GM18517 (cell line): ENCODE measurements around the gene DNMT3B.
"Not testable (repeated sequence)": the region's sequence is repeated elsewhere in the genome, so short reads cannot be mapped to it uniquely, and the experiment has no call there.

Source experiments
- ATAC-seq: cut with Tn5 transposase; IDR thresholded peaks from one replicate; pipeline ENCODE4 v1.9.1; 2021; ENCODE audit warnings: mild to moderate bottlenecking, moderate library complexity; ENCODE audit not compliant: unreplicated experiment

The DNMT3B gene

DNA sequence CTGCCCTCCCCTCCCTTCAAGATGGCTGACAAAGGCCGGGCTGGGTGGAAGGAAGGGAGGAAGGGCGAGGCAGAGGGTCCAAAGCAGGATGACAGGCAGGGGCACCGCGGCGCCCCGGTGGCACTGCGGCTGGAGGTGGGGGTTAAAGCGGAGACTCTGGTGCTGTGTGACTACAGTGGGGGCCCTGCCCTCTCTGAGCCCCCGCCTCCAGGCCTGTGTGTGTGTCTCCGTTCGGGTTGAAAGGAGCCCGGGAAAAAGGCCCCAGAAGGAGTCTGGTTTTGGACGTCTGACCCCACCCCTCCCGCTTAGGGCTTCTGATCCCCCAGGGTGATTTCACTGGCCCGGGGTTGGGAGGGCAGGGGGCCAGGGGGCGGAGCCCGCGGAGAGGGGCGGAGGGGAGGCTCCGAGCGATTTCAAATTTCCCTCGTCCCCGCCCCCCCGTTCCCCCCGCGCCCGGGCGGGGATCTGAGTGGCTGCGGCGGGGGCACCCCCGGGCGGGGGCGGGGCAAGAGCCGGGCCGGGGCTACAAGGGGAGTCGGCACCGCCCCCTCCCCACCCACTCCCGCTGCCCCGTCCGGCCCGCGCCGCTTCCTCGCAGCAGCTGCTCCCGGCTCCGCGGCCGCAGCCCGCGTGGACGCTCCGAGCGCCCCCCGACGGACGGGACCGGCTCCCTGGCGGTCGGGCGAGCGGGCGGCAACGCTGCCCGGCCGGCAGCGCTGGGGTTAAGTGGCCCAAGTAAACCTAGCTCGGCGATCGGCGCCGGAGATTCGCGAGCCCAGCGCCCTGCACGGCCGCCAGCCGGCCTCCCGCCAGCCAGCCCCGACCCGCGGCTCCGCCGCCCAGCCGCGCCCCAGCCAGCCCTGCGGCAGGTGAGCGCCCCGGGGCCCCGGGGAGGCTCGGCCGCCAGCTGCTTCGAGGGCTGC lies at the start of gene DNMT3B:
DNMT3B (plus strand) TSS at position 555 of the 923 bp plus-strand sequence. CDS start 17,939 bp downstream, outside the sequence.
- peak; percentile 67 for ATAC-seq

DNA sequence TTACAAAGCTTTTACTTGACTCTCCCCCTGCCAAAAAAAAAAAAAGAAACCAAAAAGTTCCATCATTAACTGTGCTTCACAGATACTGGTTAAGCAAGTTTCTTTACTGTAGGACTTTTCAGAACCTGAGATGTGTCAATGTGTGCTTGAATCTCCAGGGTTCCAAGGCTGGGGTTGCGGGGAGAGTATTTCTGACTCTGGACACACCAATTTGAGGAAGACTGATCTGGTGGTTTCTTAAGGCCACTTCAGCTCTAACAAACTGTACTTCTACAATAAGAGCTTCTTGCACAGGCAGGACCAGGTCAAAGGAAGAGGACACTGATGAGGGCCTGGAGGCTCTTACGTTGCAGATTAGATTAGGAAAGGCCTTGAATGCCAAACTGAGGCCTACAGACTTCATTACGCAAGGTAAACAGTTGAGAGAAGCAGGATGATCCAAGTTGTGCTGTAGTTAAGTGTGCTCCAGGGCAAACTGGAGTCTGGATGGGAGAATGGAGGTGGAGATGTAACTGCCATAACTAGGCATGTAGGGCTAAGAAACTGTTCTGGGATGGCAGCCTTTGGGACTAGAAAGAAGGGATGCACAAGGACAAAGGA lies 43.3 kb upstream of the DNMT3B start:
- no peak for ATAC-seq

DNA sequence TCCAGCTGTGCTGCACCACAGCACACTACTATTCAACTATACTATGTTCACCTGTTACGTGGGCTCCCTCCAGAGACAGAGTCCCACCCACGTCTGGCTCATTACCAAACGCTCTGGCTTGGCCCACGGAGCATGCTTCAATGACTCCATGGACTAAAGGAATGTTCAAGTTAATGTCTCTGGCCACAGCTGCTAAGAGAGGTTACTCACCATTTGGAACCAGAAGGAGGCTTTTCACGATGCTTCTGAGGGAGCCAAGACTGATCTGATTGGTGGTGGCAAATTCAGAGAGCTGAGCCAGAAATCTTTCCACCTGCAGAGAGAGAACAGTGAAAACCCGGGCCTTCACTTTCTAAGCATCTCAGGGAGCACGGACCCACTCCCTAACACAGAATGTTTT lies 34.5 kb upstream of the DNMT3B start:
- no peak for ATAC-seq

DNA sequence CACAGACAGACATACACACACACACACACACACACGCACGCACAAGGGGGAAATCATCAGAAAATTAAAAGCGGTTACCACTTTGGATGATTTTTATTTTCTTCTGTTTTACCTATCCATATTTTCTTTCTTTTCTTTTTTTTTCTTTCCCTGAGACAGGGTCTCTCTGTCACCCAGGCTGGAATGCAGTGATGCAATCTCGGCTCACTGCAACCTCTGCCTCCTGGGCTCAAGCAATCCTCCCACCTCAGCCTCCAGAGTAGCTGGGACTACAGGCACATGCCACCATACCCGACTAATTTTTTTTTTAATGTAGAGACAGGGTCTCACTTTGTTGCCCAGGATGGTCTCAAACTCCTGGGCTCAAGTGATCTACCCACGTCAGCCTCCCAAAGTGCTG lies 33.8 kb upstream of the DNMT3B start:
- ATAC-seq, result not testable (repeated sequence)

DNA sequence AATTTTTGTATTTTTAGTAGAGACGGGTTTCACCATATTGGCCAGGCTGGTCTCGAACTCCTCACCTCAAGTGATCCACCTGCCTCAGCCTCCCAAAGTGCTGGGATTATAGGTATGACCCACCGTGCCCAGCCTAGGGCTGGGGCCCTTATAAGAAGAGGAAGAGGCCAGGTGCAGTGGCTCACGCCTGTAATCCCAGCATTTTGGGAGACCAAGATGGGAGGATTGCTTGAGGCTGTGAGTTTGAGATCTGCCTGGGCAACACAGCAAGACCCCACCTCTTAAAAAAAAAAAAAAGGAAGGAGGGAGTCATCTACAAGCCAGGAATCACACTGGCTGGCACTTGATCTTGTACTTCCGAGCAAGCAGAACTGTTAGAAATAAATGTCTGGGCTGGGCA lies 32.9 kb upstream of the DNMT3B start:
- not testable (repeated sequence) for ATAC-seq

DNA sequence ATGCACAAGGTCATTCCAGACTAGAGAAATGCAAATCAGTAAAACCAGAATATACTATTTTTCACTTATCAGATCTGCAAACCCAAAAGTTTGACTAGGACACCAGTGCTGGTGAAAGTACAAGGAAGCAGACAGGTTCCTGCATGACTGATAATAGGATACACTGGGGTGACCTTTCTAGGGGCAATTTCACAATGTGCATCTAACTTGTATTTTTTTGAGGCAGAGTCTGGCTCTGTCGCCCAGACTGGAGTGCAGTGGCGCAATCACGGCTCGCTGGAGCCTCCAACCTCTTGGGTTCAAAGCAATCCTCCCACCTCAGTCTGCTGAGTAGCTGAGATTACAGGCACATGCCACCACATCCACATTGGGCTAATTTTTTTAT lies 30.3 kb upstream of the DNMT3B start:
- ATAC-seq, result no peak

DNA sequence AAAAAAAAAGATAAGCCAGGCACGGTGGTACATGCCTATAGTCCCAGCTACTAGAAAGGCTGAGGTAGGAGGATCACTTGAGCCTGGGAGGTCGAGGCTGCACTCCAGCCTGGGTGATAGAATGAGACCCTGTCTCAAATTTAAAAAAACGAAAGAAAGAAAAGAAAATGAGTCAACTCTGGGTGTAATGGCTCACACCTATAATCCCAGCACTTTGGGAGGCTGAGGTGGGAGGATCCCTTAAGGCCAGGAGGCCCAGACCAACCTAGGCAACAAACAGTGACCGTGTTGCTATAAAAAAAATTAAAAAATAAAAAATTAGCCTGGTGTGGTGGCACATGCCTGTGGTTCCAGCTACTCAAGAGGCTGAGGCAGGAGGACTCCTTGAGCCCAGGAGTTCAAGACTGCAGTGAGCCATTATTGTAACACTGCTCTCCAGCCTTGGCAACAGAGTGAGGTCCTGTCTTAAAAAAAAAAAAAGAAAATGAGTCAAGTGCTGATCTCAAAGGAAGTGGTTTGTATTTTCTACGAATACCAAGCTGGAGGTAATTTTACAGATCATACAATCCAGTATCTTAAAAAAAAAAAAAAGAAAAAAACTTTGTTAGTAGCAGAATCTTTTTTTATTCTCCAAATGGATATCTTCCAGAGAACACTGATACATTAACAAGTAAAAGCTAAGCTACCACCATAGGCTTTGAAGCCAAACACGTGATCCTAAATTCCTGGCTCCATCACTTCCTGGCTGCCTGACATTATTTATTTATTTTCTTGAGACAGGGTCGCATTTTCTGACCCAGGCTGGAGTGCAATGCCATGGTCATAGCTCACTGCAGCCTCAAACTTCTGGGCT lies 24.6 kb upstream of the DNMT3B start:
- no peak for ATAC-seq

DNA sequence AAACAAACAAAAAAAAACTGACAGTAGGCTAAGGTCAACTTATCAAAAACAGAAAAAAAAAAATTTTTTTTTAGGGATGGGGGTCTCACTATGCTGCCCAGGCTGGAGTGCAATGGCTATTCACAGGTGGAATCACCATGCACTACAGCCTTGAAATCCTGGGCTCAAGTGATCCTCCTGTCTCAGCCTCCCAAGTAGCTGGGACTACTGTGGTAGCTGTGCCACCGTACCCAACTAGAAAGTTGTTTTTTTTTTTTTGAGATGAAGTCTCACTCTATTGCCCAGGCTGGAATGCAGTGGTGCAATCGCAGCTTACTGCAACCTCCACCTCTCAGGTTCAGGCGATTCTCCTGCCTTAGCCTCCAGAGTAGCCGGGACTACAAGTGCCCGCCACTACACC lies 21.0 kb upstream of the DNMT3B start:
- ATAC-seq, result no peak

DNA sequence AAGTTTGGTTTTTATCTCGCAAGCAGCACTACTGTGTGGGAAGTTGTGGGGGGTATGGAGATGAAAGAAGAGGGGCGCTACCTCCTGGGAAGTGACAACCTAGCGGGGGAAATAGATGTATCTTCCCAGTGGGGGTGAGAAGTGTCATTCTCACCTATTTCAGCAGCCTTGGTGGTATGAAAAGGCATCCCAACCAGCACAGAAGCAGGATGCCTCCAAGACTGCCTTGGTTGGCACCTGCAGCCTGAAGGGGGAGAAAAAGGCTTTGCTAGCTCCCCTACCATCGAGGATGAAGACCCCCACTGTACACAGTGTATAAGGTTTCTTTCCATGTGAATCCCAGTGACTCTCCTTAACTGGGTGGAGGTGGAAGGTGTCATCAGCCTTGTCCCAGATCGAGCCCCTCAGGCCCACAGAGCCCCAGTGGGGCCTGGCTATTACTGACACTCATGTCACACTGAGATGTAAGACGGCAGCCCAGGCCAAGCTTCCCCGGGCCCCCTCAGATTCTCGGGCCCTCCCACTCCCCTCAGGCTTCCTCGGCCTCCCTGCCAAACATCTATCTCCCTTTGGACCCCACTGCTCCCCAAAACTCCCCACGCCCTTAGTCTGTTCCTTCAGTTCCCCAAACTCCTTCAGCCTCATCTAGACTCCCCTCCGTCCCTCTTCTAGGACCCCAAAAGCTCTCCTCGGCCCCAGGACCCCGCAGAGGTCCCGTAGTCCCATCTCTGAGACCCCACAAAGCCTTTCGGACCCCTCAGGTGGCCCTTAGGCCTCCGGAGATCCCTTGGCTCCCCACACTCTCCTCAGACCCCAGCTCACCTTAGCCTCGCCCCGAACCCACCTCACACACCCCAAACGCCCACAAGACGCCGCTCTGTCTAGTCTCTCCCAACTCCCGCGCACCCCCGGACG lies 19.6 kb upstream of the DNMT3B start:
- ATAC-seq, result no peak

DNA sequence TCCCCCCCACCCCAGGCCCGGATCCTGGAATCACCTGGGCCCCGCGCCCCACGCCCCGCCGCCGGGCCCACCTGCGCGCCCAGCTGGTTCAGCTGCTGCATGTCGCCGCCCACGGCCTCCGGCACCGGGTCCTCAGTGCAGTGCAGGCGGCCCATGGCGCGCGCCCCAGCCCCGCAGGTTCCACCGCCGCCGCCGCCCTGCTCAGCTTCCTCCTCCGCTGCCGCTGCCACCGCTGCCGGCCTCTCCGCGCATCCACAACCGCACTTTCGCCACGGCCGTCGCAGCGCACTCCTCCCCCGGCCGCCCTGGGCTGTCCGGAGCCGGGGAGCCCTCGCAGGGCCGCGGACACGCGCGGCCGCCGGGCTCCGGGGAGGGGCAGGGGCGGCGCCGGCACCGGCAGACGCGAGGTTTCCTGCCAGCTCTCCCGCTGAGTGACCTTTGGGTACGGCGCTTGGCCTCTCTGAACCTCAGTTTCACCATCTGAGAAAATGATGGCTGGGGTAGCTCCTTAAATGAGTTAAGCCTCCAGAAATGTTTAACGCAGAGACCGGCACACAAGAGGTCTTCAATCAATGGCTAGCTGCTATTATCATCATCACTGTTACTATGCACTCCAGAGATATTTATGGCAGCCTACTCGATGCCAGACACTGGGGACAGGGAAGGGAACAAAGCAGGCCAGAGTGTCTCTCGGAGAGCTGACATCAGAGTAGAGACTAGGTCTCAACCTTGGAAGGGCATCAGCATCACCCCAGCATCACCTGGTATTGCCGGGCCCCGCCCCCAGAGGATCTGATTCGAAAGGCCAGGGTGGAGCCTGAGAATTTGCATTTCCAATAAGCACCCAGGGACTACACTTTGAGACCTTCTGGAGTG lies 18.7 kb upstream of the DNMT3B start, which contains the start of gene COMMD7:
COMMD7 (minus strand) TSS at position 231 of the 876 bp plus-strand sequence; CDS start at position 155, 76 bp downstream.
- ATAC-seq, result no peak

DNA sequence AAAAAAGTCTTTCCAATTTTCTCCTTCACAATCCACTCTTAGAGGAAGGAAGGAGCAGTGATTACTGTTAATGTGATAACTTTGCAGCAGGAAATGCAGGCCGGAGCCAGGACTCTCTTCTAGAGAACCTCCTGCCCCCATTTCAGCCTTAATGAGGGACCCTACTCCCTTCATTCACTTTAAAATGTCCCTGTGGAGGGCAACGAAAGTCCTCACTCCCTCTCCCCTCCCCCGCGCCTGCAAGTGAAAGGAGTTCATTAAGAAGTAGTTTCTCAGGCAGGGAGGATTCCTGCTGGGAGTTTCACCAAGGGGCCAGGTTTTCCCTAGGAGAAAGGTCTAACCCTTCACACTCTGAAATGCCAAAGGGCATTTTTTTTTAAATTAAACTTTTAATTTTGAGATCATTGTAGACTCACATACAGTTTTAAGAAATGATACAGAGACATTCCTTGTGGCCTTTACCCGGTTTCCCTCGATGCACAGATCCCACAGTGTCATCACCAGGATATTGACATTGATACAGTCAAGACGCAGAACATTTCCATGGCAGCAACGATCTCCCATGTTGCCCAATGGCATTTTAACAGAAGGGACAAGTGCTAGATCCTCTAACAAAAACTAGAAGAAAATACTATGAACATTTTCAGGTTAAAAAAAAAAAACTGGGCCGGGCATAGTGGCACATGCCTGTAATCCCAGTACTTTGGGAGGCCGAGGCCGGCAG lies 12.1 kb upstream of the DNMT3B start:
- ATAC-seq, result no peak

DNA sequence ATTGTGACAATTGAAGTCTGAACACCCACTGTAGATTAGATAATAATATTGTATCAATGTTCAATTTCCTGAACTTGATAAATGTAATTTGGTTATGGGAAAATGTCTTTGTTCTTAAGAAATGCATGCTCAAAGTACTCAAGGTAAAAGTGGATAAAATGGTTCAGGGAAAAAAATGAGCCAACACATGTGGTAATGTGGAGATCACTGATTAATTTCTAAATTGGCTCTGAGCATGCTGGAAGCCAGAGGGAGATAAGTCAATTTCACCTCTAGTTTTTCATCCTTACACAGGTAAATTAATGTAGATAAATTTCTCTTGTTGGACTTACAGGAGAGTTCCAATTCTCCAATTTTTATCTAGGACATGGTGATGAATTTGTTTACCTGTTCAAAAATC lies 10.9 kb upstream of the DNMT3B start:
- ATAC-seq, result no peak

DNA sequence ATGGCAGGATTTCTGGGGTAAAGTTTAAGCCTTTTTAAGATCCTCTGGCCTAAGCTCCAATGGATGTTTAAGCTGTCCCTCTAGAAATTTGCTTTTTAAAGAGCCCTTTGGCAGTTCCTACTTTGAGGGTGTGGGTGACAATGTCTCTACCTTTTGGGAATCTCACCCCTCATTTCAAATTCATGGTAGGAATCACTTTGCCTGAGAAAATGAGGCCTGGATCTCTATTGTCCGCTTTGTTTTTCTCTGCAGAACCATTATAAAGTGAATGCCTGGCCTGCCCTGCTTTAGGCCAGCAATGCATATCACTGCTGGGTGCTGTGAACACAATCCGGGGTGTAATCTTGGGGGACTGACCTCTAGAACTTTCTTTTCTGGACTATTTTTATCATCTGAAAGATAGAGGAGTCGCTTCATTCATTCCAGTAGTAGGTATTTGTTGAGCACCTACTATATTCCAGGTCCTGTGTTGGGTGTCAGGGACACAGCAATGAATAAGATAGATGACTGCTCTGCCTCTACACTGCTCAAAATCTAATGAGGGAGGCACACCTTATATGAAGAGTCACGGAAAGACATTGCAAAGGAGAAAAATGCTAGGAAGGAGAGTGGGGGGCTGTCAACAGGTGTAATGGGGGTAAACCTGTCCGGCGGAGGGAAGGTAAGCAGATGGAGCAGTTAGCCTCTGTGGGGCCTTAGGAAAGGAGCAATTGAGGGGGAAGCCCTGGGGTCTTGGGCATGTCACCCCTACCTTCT lies 10.3 kb upstream of the DNMT3B start:
- ATAC-seq, result no peak

DNA sequence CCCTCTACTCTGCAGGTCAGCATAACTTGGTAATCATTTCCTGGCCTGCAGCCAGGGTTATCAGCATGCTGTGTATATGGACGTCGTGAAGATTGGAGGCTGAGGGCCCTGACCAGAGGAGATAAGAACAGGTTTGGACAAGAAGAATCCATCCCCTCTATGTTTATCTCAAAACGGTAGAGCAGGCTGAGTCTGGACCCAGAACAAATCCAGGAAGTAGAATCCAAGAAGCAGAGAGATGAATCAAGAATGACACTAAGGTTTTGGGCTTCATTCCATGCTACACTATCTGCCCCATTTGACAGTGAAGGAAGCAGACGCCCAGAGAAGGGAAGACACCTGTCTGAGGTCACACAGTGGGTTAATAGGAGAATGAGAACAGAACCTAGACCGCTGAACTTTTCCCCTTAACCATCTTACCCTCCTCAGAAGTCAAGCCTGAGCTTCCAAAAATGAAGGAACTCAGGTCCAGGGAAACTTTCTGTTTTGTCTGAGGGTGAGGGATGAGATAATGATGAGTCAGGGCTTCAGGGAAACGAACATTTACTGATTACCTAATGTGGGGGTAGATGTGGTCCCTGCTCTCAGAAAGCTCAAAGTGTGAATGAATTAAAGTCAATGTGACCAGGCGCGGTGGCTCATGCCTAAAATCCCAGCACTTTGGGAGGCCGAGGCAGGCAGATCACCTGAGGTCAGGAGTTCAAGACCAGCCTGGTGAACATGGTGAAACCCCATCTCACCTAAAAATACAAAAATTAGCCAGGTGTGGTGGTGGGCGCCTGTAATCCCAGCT lies 9.5 kb upstream of the DNMT3B start:
- ATAC-seq, result no peak

DNA sequence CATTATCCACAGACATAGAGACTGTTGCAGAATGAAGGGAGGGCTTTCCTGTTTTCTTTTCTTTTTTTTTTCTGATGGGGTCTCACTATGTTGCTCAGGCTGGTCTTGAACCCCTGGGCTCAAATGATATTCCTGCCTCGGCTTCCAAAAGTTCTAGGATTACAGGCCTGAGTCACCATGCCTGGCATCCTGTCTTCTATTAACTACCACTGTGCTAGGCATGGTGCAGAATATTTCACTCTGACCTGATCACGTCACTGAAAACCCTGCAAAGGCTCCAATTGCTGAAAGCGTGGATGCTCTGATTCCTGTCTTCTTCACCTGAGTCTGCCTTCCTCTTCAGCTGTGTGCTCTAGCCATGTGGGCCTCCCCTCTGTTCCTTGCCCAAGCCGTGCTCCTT lies 8.5 kb upstream of the DNMT3B start:
- ATAC-seq, result no peak

DNA sequence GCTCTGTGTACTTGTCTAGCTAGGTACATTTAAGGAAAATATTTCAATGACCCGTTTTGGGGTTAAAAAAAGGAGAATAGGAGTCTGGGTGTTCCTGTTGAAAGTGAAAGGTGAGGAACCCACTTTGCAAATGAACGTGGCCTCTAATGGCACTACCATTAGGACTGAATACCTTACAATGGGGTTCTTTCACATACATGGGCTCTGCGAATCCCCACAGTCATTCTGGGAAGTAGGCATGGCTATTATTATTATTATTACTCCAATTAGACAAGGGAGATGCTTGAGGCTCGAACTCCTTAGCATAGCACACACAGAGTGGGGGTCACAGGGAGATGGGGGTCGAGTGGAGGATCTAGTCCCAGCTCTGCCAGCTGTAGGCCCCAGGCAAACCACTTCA lies 6.0 kb upstream of the DNMT3B start:
- no peak for ATAC-seq

DNA sequence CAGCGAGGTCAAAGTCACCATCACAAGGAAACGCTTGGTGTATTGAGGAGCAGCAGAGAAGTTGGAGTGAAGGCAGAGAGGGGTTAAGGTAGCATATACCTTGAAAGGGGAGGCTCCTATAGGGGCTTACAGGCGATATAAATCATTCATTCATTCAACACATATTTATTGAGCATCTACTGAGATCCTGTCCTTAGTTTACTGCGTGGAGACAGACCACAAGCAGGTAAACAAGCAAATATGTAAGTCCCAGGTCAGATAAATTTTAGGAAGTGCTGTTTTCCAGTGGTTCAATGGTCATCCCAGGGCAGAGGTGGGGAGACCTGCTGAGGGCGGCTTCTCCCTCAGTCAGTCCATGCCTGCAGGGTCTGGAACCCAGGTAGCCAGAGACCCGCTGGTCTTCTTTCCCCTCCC lies 761 bp upstream of the DNMT3B start:
- no peak for ATAC-seq
